GM06990 (cell line): Measurements from ENCODE around the gene SMOC2.

Source experiments
- DNase-seq: peaks from one replicate; pipeline ENCODE4 v3.0.0-alpha.2; 2011; ENCODE audit not compliant: insufficient read length; ENCODE audit errors: extremely low read depth
- H3K27me3 ChIP-seq: replicated peaks from 2 replicates; pipeline ENCODE4 v1.6.0; 2011; ENCODE audit warnings: low read length; ENCODE audit not compliant: control insufficient read depth, insufficient read depth
- H3K36me3 ChIP-seq: 2 replicates; pipeline ENCODE4 v1.5.1; 2011; ENCODE audit warnings: low read length; ENCODE audit not compliant: control insufficient read depth, insufficient read depth
- H3K4me3 ChIP-seq: replicated peaks from 2 replicates; pipeline ENCODE4 v1.5.1; 2011; ENCODE audit warnings: low read depth, mild to moderate bottlenecking, control low read depth, low read length
- CTCF ChIP-seq: IDR thresholded peaks from 2 replicates; pipeline ENCODE4 v1.5.1; 2011; ENCODE audit warnings: low read length, control low read depth, mild to moderate bottlenecking, inconsistent platforms; ENCODE audit not compliant: insufficient read depth, poor library complexity, severe bottlenecking

The SMOC2 gene

GRCh38 chr6:168620578-168620977 lies 179.6 kb downstream of the SMOC2 start:
- H3K36me3 ChIP-seq = no peaks in the 10 kb centered on the region
- no peak for TF ChIP-seq CTCF
- DNase-seq = no peak
- no peaks in the 10 kb centered on the region for H3K27me3 ChIP-seq
- no peak overlapping the region for H3K4me3 ChIP-seq

GRCh38 chr6:168623736-168624135 lies 182.8 kb downstream of the SMOC2 start:
- Histone ChIP-seq H3K4me3 (no peak overlapping the region), H3K27me3 (no peaks in the 10 kb centered on the region), H3K36me3 (no peaks in the 10 kb centered on the region)
- no peak for DNase-seq
- TF ChIP-seq CTCF = no peak

GRCh38 chr6:168624540-168624939 lies 183.6 kb downstream of the SMOC2 start:
- Histone ChIP-seq H3K27me3 (no peaks in the 10 kb centered on the region), H3K4me3 (no peak overlapping the region), H3K36me3 (no peaks in the 10 kb centered on the region)
- TF ChIP-seq CTCF = no peak
- DNase-seq = no peak

GRCh38 chr6:168624948-168625347 lies 184.0 kb downstream of the SMOC2 start:
- no peaks in the 10 kb centered on the region for H3K27me3 ChIP-seq
- no peak for DNase-seq
- TF ChIP-seq CTCF = no peak
- H3K4me3 ChIP-seq = no peak overlapping the region
- no peaks in the 10 kb centered on the region for H3K36me3 ChIP-seq

- Histone ChIP-seq H3K4me3 (no peak overlapping the region), H3K27me3 (no peaks in the 10 kb centered on the region), H3K36me3 (no peaks in the 10 kb centered on the region)
- TF ChIP-seq CTCF = no peak
- no peak for DNase-seq
Observed at GRCh38 chr6:168625602-168626001, 184.6 kb downstream of the SMOC2 start.

- no peak for TF ChIP-seq CTCF
- Histone ChIP-seq H3K27me3 (no peaks in the 10 kb centered on the region), H3K4me3 (no peak overlapping the region), H3K36me3 (no peaks in the 10 kb centered on the region)
- DNase-seq = no peak
Observed at GRCh38 chr6:168626046-168626602, 185.1 kb downstream of the SMOC2 start.
